ENCODE data around the gene FLOT2. TPM values are rescaled to one million over a fixed set of nuclear protein-coding genes. Genes with fewer than 3 reads are reported as not detected.

Gene FLOT2
- total and polyA plus RNA-seq, 11 donors = 52.7 to 139 (median 89.1) TPM

DNA sequence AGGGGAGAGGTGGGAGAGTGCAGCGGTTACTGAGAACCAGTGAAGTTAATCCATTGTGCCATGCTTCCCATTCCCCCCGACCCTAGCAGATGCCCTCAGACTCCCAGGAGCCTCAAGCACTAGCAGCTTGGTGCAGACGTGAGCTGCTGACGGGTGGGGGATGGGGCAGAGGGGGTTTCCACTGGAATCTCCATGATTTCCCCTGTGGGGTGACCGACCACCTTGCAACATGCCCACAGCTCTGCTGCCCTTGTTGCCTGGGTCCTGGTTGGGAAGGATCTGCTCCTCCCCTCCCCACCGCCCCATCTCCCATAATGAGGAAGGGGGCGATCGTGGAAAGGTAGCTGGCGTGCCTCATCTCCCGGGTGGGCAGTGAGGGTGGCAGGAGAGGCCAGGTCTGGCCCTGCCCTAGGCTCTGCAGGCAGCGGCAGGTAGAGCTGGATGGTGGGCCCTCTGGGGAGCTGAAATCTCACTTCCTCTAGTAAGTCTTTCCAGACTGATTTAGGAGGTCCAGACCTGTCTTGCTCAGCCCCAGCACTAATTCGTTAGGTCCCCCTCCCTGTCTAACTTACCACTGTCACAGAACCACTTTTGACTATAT lies 9.6 kb downstream of the FLOT2 start:
- 85 to 87% (median 86%) methylated on average over 11 to 12 of the region's 12 CpGs for WGBS, 4 donors
- Histone ChIP-seq H3K36me3 (peaks cover 0 to 42% (median 21%) of the 10 kb centered on the region in 9 donors), H3K9me3 (no peaks in the 10 kb centered on the region), H3K4me3 (no peak overlapping the region), H3K27ac (no peak overlapping the region), H3K27me3 (no peaks in the 10 kb centered on the region), H3K4me1 (peaks cover 0 to 44% (median 12%) of the 10 kb centered on the region in 12 donors)
- ATAC-seq = no peak
- TF ChIP-seq POLR2A (IDR thresholded peaks at IDR 0.05) = no peak
- TF ChIP-seq, protein P1, sequence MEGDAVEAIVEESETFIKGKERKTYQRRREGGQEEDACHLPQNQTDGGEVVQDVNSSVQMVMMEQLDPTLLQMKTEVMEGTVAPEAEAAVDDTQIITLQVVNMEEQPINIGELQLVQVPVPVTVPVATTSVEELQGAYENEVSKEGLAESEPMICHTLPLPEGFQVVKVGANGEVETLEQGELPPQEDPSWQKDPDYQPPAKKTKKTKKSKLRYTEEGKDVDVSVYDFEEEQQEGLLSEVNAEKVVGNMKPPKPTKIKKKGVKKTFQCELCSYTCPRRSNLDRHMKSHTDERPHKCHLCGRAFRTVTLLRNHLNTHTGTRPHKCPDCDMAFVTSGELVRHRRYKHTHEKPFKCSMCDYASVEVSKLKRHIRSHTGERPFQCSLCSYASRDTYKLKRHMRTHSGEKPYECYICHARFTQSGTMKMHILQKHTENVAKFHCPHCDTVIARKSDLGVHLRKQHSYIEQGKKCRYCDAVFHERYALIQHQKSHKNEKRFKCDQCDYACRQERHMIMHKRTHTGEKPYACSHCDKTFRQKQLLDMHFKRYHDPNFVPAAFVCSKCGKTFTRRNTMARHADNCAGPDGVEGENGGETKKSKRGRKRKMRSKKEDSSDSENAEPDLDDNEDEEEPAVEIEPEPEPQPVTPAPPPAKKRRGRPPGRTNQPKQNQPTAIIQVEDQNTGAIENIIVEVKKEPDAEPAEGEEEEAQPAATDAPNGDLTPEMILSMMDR (IDR thresholded peaks at IDR 0.05) = no peak
- peak in 1 of 5 donors; percentile 11 for DNase-seq
- intact Hi-C loops (cut with DNase I) = loop anchor here in 1 of 10 donors (10.0 kb wide), 1 partner anchor 63 kb away; no protein-coding TSS in a partner anchor

DNA sequence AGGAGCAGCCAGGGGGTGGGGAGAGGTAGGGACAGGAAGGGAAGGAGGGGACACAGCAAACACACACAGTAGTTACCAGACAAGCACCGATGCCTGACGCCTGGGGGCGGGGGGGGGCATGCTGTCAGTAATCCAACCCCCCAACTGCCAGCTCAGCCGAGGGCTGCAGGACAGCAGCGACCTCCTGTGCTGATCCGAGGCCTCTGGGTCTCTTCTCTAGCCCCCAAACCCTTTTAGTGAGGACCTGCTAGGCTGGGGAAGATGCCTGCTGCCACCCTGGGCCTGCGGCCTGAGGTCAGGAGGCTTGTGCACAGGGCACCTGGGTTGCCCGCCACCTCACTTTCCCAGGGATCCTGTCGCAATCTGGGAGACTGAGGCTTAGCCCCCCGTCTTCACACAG lies 11.6 kb downstream of the FLOT2 start:
- Histone ChIP-seq H3K36me3 (peaks cover 0 to 61% (median 41%) of the 10 kb centered on the region in 9 donors), H3K27me3 (no peaks in the 10 kb centered on the region), H3K9me3 (no peaks in the 10 kb centered on the region), H3K4me1 (peaks cover 0 to 23% (median 4%) of the 10 kb centered on the region in 12 donors), H3K4me3 (no peak overlapping the region), H3K27ac (no peak overlapping the region)
- DNase-seq = no peak
- no peak for ATAC-seq
- no peak for TF ChIP-seq POLR2A (IDR thresholded peaks at IDR 0.05)
- TF ChIP-seq, protein P1 (IDR thresholded peaks at IDR 0.05) = no peak
- intact Hi-C loops (cut with DNase I) = loop anchor here in 1 of 10 donors (10.0 kb wide), 1 partner anchor 61 kb away; no protein-coding TSS in a partner anchor
- WGBS, 4 donors = 86 to 92% (median 87%) methylated on average over 5 to 10 of the region's 10 CpGs

DNA sequence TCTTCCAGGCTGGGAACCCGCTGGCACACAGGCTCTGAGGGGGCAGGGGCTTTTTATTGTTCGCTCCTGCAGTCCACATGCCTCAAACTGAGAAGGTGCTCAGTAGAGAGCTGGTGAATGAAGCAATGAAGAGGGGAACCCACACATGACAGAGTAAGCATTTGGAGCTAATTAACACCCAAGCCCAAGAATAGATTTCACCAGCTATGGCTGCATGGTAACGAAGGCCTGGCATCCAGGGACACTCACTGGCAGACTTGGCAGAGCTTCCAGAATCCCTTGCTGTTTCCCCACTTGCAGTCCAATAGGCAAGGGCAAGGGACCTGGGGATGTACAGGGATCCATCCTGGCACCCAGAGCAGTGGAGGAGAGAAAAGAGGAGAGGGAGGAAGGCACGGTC lies 12.2 kb downstream of the FLOT2 start:
- Histone ChIP-seq H3K27ac (no peak overlapping the region), H3K36me3 (peaks cover 0 to 67% (median 47%) of the 10 kb centered on the region in 9 donors), H3K4me3 (no peak overlapping the region), H3K27me3 (no peaks in the 10 kb centered on the region), H3K4me1 (peaks cover 0 to 17% (median 2%) of the 10 kb centered on the region in 12 donors), H3K9me3 (no peaks in the 10 kb centered on the region)
- no peak for TF ChIP-seq POLR2A (IDR thresholded peaks at IDR 0.05)
- TF ChIP-seq, protein P1 (IDR thresholded peaks at IDR 0.05) = no peak
- 84 to 87% (median 85%) methylated on average over 4 of the region's 4 CpGs for WGBS, 4 donors
- intact Hi-C loops (cut with DNase I) = loop anchor here in 1 of 10 donors (10.0 kb wide), 1 partner anchor 61 kb away; no protein-coding TSS in a partner anchor
- ATAC-seq (peak in 3 of 4 donors; percentile 20 to 62 (median 48)), DNase-seq (no peak)

DNA sequence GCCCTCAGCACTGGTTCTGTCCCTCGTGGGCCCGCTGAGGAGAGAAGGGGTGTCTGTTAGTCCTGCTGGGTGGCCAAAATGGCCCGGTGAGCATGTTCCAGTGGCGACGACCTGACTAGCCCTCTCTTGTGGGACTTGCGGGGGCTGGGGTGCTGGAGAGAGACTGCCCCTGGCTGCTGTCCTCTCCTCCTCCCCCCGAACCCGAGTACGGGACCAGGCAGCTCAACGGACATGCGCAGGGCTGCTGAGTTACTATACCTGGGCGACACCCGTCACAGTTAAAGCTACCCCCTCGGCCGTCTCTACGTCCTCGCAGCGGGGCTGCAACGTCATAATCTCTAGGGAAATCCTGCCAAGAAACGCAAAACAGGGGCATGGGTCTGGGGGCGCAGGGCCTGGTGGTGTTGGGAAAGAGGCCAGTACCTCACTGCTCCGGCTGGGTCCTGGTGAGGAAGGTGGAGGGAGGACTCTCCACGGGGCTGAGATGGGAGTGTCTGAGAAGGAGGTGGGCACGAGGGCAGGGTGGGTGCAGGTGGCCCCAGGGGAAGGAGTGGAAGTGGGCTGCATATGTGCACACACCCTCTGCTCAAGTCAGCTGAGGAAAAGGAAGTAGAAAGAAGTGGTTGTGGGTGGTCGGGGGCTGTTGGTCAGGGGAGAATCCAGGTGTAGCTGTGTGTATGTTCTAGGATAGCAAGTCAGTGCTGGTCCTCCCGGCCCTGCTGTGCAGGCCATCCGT lies 13.4 kb downstream of the FLOT2 start:
- TF ChIP-seq, protein P1 (IDR thresholded peaks at IDR 0.05) = no peak
- no peak for TF ChIP-seq POLR2A (IDR thresholded peaks at IDR 0.05)
- no peak for DNase-seq
- H3K4me1 ChIP-seq = peaks cover 0 to 16% (median 0%) of the 10 kb centered on the region in 12 donors
- WGBS, 4 donors = 88 to 92% (median 89%) methylated on average over 21 to 27 of the region's 27 CpGs
- no peak overlapping the region for H3K27ac ChIP-seq
- peaks cover 0 to 79% (median 59%) of the 10 kb centered on the region in 9 donors for H3K36me3 ChIP-seq
- H3K27me3 ChIP-seq = no peaks in the 10 kb centered on the region
- no peaks in the 10 kb centered on the region for H3K9me3 ChIP-seq
- intact Hi-C loops (cut with DNase I) = loop anchor here in 1 of 10 donors (10.0 kb wide), 1 partner anchor 59 kb away; no protein-coding TSS in a partner anchor
- H3K4me3 ChIP-seq = no peak overlapping the region
- ATAC-seq = no peak
